CD4-positive, alpha-beta memory T cell (primary cell): Measurements from ENCODE around the gene MOB2. TPM values are rescaled to one million over a fixed set of nuclear protein-coding genes. Genes with fewer than 3 reads are reported as not detected.
A peak's percentile ranks its signal among the peaks of the same experiment; 100 is the strongest.

Experiments used
- CTCF ChIA-PET: fragments of 350-600 bp; sonication (Branson Sonifier 250); formaldehyde crosslinking; loops from one replicate; lab custom pipeline; 2021; ENCODE audit warnings: inconsistent platforms; ENCODE audit not compliant: partially characterized antibody; lab: Charles Lee
- POLR2A ChIA-PET: fragments of 350-600 bp; sonication (Branson Sonifier 250); formaldehyde crosslinking; loops from one replicate; lab custom pipeline; 2021; ENCODE audit not compliant: partially characterized antibody; lab: Charles Lee
- DNase-seq, 5 donors: peaks; one replicate each; pipeline versions ENCODE4 v3.0.0 to v3.0.0-alpha.2; 2020 to 2022; ENCODE audit warnings: mixed read lengths in 1 of 5
- H3K27ac ChIP-seq: one replicate; pipeline ENCODE4 v1.7.0; 2013; ENCODE audit warnings: low read depth, low read length
- H3K27me3 ChIP-seq: 2 replicates; pipeline ENCODE4 v1.7.0; 2013; ENCODE audit warnings: mild to moderate bottlenecking, low read length, moderate library complexity; ENCODE audit not compliant: insufficient read depth
- H3K36me3 ChIP-seq: 2 replicates; pipeline ENCODE4 v1.7.0; 2013; ENCODE audit warnings: mild to moderate bottlenecking, low read length, moderate library complexity; ENCODE audit not compliant: insufficient read depth
- H3K4me1 ChIP-seq: 2 replicates; pipeline ENCODE4 v1.7.0; 2013; ENCODE audit warnings: mild to moderate bottlenecking, low read length, moderate library complexity; ENCODE audit not compliant: insufficient read depth
- H3K4me3 ChIP-seq, 2 donors: one replicate each; pipeline ENCODE4 v1.7.0; 2013; ENCODE audit warnings: low read length in 2 of 2, mild to moderate bottlenecking in 1 of 2
- H3K9me3 ChIP-seq, 2 donors: one replicate each; pipeline ENCODE4 v1.7.0; 2013; ENCODE audit warnings: low read length in 2 of 2, control low read depth in 1 of 2; ENCODE audit not compliant: control insufficient read depth in 1 of 2
- H3K27ac Mint-ChIP-seq, 7 donors: one replicate each; pipeline ENCODE4 v1.8.0; 2020 to 2021; ENCODE audit warnings: mixed read lengths in 7 of 7, mild to moderate bottlenecking in 6 of 7, inconsistent platforms in 3 of 7, moderate library complexity in 3 of 7
- H3K27me3 Mint-ChIP-seq, 2 donors: one replicate each; pipeline ENCODE4 v1.8.0; 2020 to 2021; ENCODE audit warnings: mixed read lengths in 2 of 2
- H3K36me3 Mint-ChIP-seq, 2 donors: one replicate each; pipeline ENCODE4 v1.8.0; 2020 to 2021; ENCODE audit warnings: mixed read lengths in 2 of 2, inconsistent platforms in 1 of 2, mild to moderate bottlenecking in 1 of 2
- H3K4me1 Mint-ChIP-seq, 4 donors: one replicate each; pipeline ENCODE4 v1.8.0; 2020 to 2021; ENCODE audit warnings: mixed read lengths in 4 of 4, mild to moderate bottlenecking in 1 of 4
- H3K4me3 Mint-ChIP-seq, 8 donors: one replicate each; pipeline ENCODE4 v1.8.0; 2020 to 2021; ENCODE audit warnings: mixed read lengths in 8 of 8, mild to moderate bottlenecking in 7 of 8, moderate library complexity in 6 of 8, inconsistent platforms in 3 of 8
- H3K9me3 Mint-ChIP-seq, 8 donors: one replicate each; pipeline ENCODE4 v1.8.0; 2020 to 2021; ENCODE audit warnings: mixed read lengths in 8 of 8, mild to moderate bottlenecking in 5 of 8, inconsistent platforms in 3 of 8, moderate library complexity in 1 of 8
- intact Hi-C: fragments of 100-400 bp; cut with micrococcal nuclease; formaldehyde crosslinking; loops from one replicate; pipeline ENCODE4 v1.15.1; 2023
- polyA plus RNA-seq, 2 donors: library from polyadenylated mRNA; unstranded; fragments of 300-500 nt; fragmentation: Illumina TruSeq; gene quantifications; one replicate each; pipeline ENCODE4 v1.2.3, GENCODE V29; 2021
- total RNA-seq, 2 experiments: library from RNA; stranded (reverse); gene quantifications; one replicate each; pipeline ENCODE4 v1.2.3, GENCODE V29; 2021

Gene MOB2
- total and polyA plus RNA-seq, 4 experiments from 2014 or later: 48.8 to 74.1 (median 70.1) TPM

GRCh38 chr11:1480555-1481482 is 5.8 kb downstream of the MOB2 start:
- Mint-ChIP-seq H3K9me3 (no peaks in the 10 kb centered on the region), H3K36me3 (peaks cover 11 to 48% of the 10 kb centered on the region in 2 donors), H3K27me3 (no peaks in the 10 kb centered on the region), H3K4me1 (peaks cover 4 to 20% (median 14%) of the 10 kb centered on the region in 4 donors), H3K27ac (no peak overlapping the region), H3K4me3 (no peak overlapping the region)
- Histone ChIP-seq H3K36me3 (peaks cover 42% of the 10 kb centered on the region), H3K4me3 (no peak overlapping the region), H3K27me3 (no peaks in the 10 kb centered on the region), H3K9me3 (no peaks in the 10 kb centered on the region), H3K27ac (no peak overlapping the region), H3K4me1 (peaks cover 7% of the 10 kb centered on the region)
- ChIA-PET CTCF (no interaction called here), POLR2A (no interaction called here)
- intact Hi-C loops: no loop called here
- DNase-seq: no peak

DNA sequence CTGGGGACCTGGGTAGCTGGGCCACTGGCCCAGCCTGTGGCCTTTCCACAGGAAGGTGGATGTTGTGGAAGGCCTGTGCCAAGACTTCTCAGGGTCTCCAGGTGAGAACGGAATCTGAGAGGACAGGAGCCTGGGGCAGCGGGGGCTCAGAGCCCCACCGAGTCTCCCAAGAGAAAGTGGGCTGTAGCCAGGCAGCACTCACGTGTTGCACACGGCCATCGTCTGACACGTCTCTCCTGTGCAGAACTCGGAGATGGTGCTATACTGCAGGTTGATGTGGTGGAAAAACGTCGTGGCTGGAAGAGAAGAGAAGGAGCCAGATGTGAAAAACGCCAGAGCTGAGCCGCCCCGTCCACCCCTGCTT is 6.4 kb downstream of the MOB2 start:
- intact Hi-C loops: no loop called here
- CTCF ChIA-PET: interaction anchor here (0.9 kb wide), 1 partner anchor 172 kb away, joined by 3 read pairs; no protein-coding TSS in a partner anchor
- H3K4me1 ChIP-seq: peaks cover under 1% of the 10 kb centered on the region

GRCh38 chr11:1479678-1480118 is 6.9 kb downstream of the MOB2 start:
- no peaks in the 10 kb centered on the region for H3K9me3 ChIP-seq
- ChIA-PET CTCF (interaction anchor here (0.9 kb wide), 1 partner anchor 173 kb away, joined by 3 read pairs; no protein-coding TSS in a partner anchor), POLR2A (no interaction called here)
- H3K4me1 ChIP-seq: no peaks in the 10 kb centered on the region
- Mint-ChIP-seq H3K4me1 (peaks cover 1 to 9% (median 6%) of the 10 kb centered on the region in 4 donors), H3K4me3 (no peak overlapping the region), H3K27ac (no peak overlapping the region), H3K36me3 (peaks cover 18 to 53% of the 10 kb centered on the region in 2 donors), H3K27me3 (no peaks in the 10 kb centered on the region), H3K9me3 (no peaks in the 10 kb centered on the region)
- H3K27me3 ChIP-seq: no peaks in the 10 kb centered on the region
- DNase-seq: no peak
- no peak overlapping the region for H3K27ac ChIP-seq
- intact Hi-C loops: no loop called here
- peaks cover 52% of the 10 kb centered on the region for H3K36me3 ChIP-seq
- no peak overlapping the region for H3K4me3 ChIP-seq

More for the DNA sequence above, 6.4 kb downstream of the MOB2 start:
- H3K4me3 ChIP-seq: no peak overlapping the region
- peaks cover 49% of the 10 kb centered on the region for H3K36me3 ChIP-seq
- no peak overlapping the region for H3K27ac ChIP-seq
- POLR2A ChIA-PET: no interaction called here
- H3K27me3 ChIP-seq: no peaks in the 10 kb centered on the region
- Mint-ChIP-seq H3K27ac (no peak overlapping the region), H3K4me1 (peaks cover 3 to 14% (median 10%) of the 10 kb centered on the region in 4 donors), H3K9me3 (no peaks in the 10 kb centered on the region), H3K4me3 (peak overlapping the region in 1 of 8 donors; percentile 24), H3K36me3 (peaks cover 16 to 52% of the 10 kb centered on the region in 2 donors), H3K27me3 (no peaks in the 10 kb centered on the region)
- DNase-seq: no peak
- no peaks in the 10 kb centered on the region for H3K9me3 ChIP-seq

DNA sequence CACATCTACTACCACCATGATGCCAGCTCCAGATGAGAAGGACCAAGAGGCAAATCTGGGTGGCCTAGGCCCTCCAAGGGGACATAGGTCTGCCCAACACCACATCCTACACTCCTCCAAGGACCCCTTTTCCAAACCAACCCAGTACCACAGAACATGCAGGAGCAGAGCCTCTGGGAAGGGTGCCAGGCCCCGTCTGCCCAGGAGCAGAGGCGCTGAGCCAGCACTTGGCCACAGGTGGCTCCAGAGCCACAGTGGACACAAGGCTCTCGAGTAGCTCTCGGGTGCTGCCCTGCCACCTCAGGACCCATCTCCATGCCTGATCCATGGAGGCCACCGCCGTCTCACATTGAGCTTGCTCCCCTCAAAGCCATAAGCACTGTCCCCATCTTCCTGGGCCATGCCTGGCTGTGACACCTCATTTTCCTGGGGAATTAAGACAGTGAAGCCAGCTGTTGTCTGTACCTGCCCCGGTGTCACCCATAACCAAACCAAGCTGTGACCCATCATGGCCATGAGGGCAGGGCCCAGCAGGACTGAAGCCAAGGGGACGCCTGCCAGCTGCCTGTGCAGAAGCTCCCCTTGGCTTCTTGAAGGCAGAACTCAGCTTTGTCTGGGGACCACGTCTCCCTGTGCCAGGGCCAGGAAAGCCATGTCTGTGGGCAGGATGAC is 7.4 kb downstream of the MOB2 start:
- no peaks in the 10 kb centered on the region for H3K27me3 ChIP-seq
- H3K4me1 ChIP-seq: no peaks in the 10 kb centered on the region
- Mint-ChIP-seq H3K27ac (peak overlapping the region in 1 of 7 donors; percentile 16), H3K36me3 (peaks cover 24 to 58% of the 10 kb centered on the region in 2 donors), H3K4me3 (no peak overlapping the region), H3K27me3 (no peaks in the 10 kb centered on the region), H3K4me1 (peaks cover 1 to 8% (median 5%) of the 10 kb centered on the region in 4 donors), H3K9me3 (no peaks in the 10 kb centered on the region)
- CTCF ChIA-PET: interaction anchor here (0.9 kb wide), 1 partner anchor 174 kb away, joined by 3 read pairs; no protein-coding TSS in a partner anchor
- POLR2A ChIA-PET: no interaction called here
- no peak overlapping the region for H3K4me3 ChIP-seq
- H3K27ac ChIP-seq: no peak overlapping the region
- DNase-seq: no peak
- intact Hi-C loops: no loop called here
- H3K9me3 ChIP-seq: no peaks in the 10 kb centered on the region
- H3K36me3 ChIP-seq: peaks cover 58% of the 10 kb centered on the region

- H3K4me3 ChIP-seq: no peak overlapping the region
- no peak overlapping the region for H3K27ac Mint-ChIP-seq
- H3K36me3 Mint-ChIP-seq: peaks cover 26 to 61% of the 10 kb centered on the region in 2 donors
- no peaks in the 10 kb centered on the region for H3K9me3 ChIP-seq
- no peak for DNase-seq
- no peak overlapping the region for H3K4me3 Mint-ChIP-seq
- intact Hi-C loops: no loop called here
- H3K27ac ChIP-seq: no peak overlapping the region
- H3K27me3 ChIP-seq: no peaks in the 10 kb centered on the region
- H3K4me1 ChIP-seq: no peaks in the 10 kb centered on the region
- H3K27me3 Mint-ChIP-seq: no peaks in the 10 kb centered on the region
- peaks cover 1 to 4% (median 2%) of the 10 kb centered on the region in 4 donors for H3K4me1 Mint-ChIP-seq
- CTCF ChIA-PET: no interaction called here
- POLR2A ChIA-PET: no interaction called here
- no peaks in the 10 kb centered on the region for H3K9me3 Mint-ChIP-seq
- peaks cover 61% of the 10 kb centered on the region for H3K36me3 ChIP-seq
Observed at GRCh38 chr11:1478544-1478943, 8.0 kb downstream of the MOB2 start.

DNA sequence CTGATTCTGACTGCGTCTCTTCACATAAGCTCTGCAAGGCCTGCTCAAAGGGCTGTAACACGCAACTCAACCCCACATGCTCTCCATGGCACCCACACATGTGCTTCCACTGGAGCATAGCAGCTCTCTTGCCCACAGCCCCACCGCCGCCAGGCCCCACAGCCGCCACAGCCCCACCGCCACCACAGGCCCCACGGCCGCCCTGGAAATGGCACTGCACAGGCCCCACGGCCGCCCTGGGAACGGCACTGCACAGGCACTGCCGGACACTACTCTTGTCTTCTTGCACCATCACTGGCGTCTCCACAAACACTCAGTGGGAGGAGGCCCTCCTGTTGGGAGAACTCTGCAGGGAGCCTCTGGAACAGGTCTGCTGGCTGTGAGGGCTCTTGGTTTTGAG is 8.6 kb downstream of the MOB2 start:
- Histone ChIP-seq H3K36me3 (peaks cover 61% of the 10 kb centered on the region), H3K9me3 (no peaks in the 10 kb centered on the region), H3K27ac (no peak overlapping the region), H3K4me1 (no peaks in the 10 kb centered on the region), H3K27me3 (no peaks in the 10 kb centered on the region), H3K4me3 (no peak overlapping the region)
- no peaks in the 10 kb centered on the region for H3K27me3 Mint-ChIP-seq
- intact Hi-C loops: no loop called here
- H3K4me3 Mint-ChIP-seq: no peak overlapping the region
- ChIA-PET CTCF (no interaction called here), POLR2A (no interaction called here)
- peaks cover 26 to 61% of the 10 kb centered on the region in 2 donors for H3K36me3 Mint-ChIP-seq
- peak overlapping the region in 1 of 7 donors; percentile 8 for H3K27ac Mint-ChIP-seq
- no peaks in the 10 kb centered on the region for H3K4me1 Mint-ChIP-seq
- H3K9me3 Mint-ChIP-seq: no peaks in the 10 kb centered on the region
- no peak for DNase-seq
